GM19463 (cell line): ENCODE measurements around the gene BAK1.

Experiments
- ATAC-seq: cut with Tn5 transposase; IDR thresholded peaks from one replicate; pipeline ENCODE4 v1.9.1; 2021; ENCODE audit warnings: mild to moderate bottlenecking, moderate library complexity; ENCODE audit not compliant: unreplicated experiment

Gene BAK1

DNA sequence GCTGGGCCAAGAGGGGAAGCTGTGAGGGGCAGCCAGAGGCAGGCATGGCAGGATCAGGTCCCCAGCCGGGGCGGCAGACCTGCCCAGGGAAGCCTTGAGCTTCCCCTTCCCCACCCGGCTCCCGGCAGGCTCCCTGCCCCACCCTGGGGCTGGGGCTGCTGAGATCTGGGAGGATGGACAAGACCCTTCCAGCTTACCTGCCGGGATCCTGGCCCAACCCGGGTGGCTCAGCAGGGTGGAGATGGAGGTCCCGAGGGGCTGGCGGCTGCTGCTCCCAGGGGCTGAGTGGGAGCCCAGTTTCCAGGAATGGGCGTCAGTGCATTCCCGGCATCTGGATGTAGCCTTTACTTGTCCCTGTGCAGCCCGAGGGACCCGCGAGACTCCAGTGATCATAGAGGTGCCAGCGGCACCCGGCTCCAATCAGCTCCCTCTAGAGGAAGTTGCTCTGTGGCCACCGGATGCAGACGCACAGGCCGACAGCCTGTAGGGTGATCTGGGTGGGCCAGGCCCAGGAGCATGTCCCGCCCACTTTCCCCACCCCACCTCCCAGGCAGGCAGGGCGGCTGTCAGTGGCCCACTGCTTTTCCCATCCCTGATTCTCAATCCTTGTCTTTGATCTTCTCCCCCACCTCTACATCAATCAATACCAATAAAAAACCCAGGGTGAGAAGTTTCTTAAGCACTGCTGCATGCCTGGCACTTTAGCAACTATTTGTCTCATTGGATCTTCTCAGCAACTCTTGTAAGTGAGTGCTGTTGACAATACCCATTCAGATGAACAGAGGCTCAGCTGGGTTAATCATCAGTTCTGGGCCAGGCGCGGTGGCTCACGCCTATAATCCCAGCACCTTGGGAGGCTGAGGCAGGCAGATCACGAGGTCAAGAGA is at the start of gene BAK1:
Gene BAK1, minus strand, starts transcription at position 449 of the 887 bp plus-strand sequence. CDS start 2,672 bp downstream, outside the sequence.
- ATAC-seq = peak; percentile 96

DNA sequence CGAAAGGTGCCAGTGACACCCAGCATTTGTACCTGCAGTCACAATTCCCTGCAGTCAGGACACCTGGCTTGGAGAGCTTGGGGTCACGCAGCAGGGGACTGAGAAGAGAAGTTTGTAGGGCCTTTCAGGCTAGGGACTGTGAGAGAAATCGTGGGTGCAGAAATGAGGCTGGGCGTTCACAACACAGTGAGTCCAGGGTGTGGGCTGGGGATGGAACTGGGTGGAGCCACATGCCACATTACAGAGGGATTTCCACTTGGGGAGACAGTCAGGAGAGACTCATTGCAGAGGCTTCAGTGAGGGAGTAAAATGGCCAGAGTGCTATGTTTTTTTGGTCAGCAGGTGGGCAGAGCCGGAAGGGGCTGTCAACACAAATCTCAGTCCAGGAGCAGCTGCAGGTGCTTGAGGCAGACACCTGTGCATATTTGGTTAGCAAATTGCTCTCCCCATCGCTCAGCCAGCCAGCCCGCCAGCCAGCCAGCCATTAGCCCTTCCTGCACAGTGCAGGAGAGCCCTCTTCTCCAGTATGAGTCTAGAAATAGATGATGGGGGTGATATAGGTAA is 48.4 kb upstream of the BAK1 start:
- ATAC-seq = no peak

DNA sequence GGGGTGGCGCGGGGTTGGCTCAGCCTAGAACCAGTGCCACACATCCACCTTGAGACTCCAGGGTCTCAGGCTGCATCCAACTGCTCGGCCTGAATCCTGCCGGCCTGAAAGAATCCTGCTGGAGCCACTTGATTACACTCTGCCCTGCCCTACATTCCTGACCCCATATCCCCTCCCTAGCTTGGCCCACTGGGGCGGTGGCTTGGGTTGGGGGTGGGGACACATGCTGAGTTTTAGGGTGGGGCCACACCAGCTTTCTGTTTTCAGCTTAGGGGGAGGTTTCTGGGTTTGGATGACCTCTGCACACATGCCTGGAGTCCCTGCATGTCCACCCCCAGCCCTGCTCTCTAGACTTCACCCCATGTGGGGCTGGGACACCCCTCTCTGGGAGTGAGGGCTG is 47.8 kb upstream of the BAK1 start:
- ATAC-seq = no peak

DNA sequence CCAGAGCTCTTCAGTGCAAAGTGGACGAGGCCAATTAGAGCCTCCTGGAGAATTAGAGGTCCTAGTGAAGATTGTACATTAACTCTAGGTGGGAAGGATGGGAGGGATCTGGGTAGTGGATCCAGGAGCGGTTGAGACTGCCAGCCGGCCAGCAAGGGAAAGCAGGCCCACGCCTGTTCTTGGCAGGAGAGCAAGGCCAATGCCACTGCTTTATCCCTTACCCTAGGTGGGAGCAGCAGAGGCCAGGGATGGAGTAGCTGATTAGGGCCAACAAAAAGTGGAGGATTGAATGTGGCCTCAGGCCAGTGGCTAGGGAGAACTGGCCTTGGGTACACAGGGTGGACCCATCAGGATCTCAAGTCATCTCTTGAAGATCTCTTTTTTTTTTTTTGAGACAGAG is 44.8 kb upstream of the BAK1 start:
- ATAC-seq = no peak

DNA sequence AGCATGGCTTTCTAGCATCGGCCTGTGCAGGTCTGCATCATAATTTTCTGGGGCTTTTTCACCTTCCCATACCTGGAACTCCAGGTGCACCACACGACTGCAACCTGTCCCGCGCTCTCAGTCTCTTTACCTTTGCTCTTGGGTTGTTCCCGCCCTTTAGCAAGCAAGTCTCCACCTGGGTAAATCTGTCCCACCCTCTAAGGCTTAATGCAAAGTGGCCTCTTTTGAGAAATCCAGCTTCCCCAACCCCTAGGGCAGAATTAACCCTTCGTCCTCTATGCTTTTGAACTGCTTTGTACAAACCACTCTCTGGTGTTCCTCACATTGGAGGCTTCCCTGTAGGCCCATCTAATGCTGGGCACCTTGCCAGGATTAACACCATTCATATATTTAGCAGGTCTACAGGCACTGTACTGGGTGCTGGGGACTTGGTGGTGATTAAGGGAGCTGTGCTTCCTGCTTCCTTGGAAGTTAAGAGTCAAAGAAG is 43.9 kb upstream of the BAK1 start:
- ATAC-seq = no peak

DNA sequence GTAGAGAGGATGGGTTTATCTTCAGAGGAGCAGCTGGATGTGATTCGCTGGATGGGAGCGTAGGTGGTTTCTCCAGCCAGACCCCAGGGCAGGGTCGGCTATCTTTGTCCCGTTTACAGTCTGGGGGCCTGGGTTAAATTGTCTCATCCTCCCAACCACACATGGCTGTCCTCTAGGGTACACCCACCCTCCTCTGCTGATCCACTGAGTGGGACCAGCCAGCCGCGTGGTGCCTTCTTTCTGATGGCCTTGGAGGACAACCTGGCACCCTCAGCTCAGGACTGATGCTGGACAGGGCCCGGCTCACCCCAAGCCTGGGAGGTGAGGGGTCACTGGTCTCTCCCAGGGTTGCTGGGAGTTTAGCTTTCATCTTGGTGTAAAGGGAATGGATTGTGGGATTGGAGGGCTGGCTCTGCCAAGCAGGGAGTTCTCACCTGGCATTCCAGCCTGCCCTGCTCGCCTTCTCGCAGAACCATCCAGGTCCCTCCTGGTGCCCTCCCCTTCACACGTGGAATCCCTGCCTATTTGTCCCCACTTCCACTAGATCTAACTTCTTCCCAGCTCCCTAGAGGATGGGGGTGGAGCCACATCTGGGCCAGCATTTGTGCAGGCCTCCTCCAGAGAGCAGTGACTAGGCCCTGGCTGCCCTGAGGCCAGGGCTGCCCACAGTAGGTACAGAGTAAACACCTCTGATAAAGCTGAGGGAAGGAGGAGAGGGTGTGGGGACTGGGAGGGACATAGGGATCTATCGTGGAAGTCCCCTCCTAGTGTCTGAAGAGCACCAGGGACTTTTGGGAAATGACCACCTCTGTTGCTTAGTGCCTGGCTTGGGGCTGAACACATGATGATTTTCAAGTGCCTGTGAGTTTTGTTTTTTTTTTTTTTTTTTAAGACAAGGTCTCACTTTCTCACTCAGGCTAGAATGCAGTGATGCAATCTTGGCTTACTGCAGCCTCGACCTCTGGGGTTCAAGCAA is 42.7 kb upstream of the BAK1 start:
- no peak for ATAC-seq

DNA sequence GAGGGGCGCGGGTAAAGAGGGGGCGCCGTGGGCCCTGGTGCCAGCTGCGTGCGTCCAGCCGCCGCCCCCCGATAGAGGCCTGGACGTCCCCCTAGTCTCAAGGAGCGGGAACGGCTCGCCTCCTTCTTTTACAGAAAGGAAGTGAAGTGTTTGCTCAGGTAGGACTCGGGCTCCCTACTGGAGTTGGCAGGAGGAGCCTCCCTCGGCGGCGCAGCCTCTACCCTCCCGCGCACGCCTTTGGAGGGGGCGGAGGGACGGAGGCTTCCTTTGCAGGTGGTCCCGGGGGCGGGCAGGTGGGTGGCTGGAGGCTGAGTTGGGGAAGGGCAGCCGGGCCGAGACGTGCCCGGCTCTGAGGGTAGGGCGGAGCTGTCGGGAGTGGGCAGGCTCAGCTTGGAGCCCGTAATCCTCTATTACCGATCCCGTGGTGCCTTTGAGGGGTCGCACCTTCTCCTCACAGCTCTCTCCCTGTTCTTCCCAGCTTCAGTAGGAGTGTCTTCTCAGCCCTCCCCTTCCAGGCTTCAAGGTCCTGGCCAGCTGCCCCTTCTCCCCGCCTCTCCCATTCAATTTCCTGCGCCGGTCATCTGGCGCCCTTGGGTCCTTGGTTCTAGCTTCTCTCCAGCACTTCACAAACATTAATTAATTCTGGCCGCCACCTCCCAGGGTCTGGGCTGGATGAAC is 41.8 kb upstream of the BAK1 start:
- no peak for ATAC-seq

DNA sequence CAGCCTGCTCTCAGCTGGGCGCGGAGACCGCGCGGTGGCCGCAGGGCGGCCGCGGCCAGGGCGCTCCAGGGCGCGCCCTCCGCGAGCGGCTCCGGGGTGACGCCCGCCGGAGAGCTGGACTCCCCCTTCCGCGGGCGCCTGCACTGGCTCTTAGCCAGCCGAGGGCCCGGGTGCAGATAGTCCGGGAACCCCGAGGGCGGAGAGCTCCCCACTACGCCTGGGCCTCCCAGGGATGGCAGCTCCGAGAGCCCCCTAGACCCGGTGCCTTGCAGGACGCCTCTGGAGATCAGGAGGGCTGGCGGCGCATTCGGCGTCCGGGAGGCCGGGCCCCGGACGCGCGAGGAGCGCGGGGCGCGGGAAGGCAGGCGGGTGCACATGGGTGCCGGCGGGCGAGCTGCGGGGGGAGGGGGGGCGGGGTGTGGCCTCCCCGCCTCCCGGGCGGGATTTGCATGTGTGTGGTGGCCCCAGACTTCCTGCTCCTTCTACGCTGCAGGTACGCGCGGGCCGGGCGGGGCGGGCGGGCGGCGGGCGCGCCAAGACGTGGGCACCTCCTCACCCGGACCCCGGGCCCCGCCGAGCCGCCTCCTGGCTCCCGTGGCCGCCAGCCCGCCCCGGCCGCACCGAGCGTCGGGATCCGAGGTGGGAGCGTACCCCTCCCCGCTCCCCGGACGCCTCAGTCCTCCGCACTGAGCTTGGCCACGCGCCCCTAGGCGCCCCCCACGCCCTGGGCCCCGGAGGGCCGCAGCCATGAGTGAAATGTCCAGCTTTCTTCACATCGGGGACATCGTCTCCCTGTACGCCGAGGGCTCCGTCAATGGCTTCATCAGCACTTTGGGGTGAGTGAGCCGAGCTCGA is 41.0 kb upstream of the BAK1 start, which contains the start of gene ITPR3:
Gene ITPR3, plus strand, starts transcription at position 467 of the 855 bp plus-strand sequence. Its CDS starts 281 bp downstream, at position 748.
- ATAC-seq = peak; percentile 69

DNA sequence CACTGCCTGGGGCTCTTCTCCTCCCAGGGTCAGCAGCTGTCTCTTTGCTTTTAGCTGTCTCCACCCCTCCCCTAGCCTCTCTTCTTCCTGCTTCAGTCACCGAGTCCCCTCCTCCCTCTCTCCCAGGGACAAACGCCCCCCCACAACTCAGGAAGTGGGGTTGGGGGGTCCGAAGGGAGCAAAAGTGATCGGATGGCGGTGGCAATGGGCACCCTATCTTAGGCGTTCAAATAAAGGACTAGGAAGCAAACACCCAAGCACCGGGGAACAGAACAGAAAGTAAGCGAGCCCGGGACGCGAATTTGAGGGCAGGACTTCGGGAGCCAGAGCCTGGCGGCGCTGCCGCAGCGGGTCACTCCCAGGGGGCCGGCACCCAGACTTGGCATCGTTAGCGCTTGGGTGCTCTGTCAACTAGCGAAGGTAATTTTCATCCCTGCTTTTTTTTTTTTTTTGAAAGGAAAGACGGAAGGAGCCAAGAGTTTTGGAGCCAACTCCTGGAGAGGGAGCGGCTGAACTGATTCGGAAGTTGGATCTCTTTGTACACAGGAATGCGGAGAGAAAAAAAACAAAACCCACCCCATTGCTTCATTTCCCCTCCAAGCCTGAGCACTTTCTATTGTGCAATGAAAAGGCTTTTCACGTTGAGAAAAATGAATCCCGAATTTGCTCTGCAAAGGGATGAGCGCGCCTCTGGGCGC is 40.2 kb upstream of the BAK1 start:
- no peak for ATAC-seq

DNA sequence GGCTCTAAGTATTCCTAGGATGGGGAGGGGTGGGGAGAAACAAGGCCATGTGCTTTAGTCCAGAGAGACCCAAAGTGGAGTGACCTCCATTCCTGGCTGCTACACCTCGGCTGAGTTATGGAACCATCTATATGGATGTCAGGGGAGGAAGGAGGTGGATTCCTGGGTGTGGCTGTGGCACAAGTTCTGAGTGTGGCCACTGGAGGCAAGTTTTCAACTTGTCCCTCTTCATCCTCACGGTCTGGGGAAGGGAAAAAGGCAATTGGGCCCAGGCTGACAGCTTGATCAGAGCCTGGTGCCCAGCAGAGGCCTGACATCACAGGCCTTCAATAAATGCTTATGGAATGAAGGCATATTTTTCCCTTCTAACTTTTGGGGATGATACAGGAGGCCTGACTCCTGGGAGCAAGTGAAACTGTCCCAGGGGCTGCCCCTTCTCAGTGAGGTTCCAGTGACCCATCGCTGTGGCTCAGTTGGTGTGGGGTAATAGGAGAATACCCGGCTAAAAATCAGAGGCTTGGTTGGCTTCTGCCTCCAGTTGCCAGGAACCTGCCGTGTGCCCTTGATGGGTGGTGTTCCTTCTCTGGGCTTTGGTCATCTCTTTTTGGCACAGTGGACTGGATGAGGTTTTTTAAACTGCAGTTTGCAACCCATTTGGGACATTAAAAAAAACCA is 39.2 kb upstream of the BAK1 start:
- no peak for ATAC-seq

DNA sequence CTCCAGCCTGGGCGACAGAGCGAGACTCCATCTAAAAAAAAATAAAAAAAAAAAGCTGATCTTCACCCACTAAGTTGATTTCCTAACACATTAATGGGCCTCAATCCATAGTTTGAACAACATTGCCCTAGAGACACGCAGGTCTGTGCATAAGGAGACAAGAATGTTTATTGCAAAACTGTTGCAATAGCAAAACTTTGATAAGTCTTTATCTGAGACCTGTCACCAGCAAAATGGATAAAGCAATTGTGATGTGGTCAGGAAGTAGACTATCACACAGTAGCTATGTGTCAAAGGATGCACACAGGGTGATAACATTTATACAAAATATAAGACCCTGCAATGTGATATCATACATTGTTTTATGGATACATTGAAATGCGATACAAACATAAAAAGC is 36.8 kb upstream of the BAK1 start:
- ATAC-seq = no peak

DNA sequence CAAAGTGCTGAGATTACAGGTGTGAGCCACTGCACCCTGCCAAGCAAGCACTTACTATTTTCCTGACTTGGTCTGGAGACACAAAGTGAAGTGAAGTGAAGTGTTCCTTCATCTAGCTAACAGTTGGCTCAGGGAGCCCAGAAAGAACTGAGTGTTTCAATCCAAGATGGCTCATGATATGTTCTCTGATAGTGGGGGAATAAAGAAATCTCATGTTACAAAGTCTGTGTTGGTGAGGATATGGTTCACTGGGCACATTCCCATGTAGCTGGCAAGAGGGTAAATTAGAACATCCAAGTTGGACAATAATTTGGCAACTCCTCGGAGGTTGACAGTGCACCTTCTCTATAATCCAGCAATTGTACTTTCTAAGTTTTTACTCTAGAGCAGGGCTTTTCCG is 36.0 kb upstream of the BAK1 start:
- no peak for ATAC-seq

DNA sequence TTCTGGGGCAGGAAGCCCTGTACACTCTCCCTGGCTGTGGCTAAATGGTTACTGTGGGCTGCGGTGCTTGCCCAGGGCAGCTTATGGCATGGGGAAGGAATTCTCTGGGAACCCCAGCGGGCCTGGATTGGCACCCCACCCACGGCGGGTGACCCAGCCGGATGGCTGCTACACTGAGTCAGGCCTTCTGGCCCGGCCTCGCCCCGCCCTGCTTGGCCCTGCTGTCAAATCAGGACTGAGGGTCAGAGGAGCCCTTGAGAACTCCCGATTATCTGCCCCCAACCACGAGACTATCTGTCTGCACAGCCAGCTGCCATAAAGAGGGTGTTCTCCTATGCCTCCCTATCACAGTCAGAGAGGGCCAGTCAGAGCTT is 33.7 kb upstream of the BAK1 start:
- ATAC-seq = no peak

DNA sequence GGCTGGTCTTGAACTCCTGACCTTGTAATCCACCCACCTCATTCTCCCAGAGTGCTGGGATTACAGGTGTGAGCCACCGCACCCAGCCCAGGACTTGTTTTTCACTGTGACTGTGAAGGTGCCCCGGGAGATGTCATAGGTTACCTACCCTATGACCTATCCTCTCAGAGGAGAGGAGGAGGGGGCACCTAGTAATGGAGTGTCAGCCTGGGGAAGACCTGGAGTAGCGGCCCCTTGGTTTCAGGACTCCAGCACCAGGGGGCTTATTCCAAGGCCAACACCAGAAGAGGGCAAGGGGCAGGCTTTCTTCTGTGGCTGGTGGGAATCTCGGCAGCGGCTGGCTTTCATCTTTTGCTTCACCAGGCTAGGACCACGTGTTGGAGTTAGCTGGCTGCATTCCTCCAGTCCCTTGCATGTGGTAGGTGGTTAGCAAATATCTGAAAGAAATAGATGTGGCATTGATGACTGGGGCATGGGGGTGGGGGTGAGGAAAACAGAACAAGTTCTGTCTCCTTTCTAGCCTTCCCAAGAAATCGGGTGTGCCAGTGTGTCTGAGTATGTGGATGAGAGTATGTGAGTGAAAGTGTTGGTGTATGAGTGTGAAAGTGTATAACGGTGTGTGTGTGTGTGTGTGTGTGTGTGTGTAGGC is 33.2 kb upstream of the BAK1 start:
- no peak for ATAC-seq

DNA sequence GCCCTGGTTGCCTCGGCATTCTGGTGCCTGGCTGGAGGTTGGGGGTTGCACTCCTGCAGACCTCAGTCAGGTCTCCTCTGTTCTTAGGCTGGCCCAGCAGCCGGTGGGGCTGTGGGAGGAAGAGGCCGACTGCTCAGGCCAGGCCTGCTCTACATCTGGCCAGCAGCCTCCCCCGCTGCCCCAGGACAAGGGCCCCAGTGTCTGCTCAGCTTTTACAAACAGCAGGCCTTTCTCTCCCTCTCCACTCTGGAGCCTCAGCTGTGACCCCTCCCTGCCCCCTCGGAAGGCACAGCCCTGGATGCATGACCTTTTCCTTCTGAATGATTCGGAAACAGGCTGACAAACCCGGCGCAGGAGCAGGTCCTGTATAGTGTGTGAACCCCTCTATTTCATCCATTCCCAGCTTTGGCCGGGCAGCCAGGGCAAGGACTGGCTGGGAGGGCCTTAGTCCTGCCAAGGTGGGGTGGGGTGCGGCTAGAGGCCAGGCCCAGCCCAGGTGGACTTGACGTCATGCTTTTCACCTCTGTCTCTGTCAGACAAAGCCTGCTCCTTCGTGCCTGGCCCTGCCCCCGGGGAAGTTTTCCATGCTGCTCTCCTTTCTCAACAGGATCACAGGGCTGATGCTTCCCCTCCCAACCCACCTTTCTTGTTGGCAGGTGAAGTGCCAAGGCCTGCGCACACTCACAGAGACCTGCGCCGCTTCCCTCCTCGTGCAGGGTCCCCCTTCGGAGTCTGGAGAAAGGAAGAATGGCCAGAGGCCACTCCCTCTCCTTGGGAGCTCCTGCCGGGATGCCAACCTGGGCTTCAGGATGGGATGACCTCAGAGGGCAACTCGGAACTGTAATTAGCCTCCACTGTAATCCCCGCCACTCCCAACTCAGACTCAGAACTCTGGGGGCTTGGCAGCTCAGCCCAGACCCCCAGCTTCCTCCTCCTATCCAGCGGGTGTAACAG is 31.0 kb upstream of the BAK1 start:
- no peak for ATAC-seq

DNA sequence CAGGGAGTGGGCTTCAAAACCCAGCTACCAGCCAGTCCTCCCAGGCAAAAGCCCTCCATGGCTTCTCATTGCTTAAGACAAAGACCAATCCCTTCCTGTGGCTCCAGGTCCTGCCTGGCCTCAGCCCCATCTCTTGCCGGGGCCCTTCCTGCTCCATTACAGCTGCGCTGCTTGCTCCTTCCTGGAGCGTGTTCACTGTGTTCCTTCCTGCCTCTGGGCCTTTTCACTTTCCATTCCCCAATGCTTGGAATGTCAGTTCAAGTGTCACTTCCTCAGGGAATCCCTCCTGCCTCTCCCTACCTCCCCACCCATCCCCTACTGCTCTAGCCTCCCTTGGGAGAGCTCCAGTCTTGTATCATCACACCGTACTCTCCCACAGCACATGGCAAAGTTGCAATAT is 30.0 kb upstream of the BAK1 start:
- ATAC-seq = no peak

DNA sequence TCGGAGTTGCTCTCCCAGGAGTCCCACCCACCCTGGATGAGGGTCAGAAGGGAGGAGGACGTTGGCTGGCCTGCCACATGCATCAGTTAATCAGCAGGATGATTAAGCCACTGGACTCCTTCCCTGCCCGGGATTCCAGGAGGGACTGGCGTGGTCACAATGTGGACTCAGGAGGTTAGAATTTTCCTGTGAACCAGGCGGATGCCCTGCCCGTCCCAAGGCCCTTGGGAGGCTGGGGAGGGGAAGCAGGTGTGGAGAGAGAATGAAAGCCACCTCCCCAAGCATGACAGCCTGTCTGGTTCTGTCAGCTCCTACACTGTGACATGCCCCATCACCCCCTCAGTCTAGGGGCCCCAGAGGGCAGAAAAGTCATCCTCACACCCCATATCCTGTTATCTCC is 29.5 kb upstream of the BAK1 start:
- no peak for ATAC-seq
